NCI-H774 (cell line): ENCODE measurements around the gene PACS2.
A peak's percentile ranks its signal among the peaks of the same experiment; 100 is the strongest.

Source experiments
- DNase-seq: peaks from one replicate; lab custom pipeline; 2025; lab: John Stamatoyannopoulos, UW

Gene PACS2

DNA sequence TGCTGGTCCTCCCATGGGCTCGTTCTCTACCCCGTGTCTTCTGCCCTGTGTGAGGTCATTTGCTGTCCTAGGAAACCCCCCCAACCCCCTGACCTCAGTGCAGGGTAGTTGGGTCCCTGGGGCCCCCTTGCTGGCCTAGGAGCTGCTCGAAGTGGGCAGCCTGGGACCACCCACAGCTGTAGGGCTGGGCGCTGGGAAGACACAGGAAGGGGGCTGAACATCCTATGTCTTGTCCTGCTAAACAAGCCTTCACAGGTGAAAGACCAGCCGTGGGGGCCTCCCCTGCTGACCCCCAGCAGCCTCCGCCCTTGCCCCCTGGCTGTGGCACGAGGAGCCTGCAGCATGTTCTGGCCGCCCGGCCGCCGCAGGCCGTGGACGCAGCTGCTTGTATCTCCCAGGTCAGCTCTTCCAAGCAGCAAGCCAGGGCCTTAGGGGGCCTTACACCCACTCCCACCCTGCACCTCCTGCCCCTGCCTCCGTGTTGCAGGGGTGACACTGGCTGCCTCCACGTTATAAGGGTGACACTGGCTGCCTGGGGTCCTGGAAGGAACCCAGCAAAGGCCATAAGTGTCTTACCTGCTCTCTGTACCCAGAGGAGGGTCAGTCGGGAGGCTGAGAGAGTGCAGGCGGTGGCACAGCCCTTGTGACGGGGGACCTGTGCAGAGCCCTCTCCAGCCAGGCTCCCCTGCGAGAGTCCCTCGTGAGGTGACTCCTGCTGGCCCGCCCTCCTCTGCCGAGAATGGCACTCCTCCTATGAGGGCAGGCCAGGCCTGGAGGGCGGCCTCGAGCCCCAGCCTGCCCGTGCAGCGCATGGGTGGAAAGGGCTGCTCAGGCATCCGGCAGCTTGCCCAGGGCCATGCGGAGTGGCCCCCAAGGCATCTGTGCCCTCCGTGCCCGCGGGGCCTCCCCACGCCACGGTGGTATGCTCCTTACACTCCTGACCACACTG, 72.3 kb downstream of the PACS2 start:
- DNase-seq = no peak

DNA sequence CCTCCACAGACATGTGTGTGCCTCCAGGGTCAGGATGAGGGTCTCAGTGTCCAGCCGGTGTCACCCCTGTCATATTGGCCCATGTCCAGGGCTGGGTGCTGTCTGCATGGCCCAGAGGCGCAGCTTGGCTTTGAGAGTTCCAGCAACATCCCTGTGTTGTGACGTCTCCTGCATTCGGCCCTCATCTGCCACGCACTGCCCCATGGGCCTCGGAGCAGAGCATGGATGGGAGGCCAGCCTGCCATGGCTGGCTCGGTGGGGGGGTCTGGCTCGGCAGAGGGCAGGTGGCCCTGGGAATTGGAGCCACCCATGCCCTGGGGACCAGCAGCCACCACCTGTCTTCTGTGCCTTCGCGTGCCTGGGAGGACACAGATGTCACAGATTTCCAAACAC, 73.0 kb downstream of the PACS2 start:
- DNase-seq = no peak

DNA sequence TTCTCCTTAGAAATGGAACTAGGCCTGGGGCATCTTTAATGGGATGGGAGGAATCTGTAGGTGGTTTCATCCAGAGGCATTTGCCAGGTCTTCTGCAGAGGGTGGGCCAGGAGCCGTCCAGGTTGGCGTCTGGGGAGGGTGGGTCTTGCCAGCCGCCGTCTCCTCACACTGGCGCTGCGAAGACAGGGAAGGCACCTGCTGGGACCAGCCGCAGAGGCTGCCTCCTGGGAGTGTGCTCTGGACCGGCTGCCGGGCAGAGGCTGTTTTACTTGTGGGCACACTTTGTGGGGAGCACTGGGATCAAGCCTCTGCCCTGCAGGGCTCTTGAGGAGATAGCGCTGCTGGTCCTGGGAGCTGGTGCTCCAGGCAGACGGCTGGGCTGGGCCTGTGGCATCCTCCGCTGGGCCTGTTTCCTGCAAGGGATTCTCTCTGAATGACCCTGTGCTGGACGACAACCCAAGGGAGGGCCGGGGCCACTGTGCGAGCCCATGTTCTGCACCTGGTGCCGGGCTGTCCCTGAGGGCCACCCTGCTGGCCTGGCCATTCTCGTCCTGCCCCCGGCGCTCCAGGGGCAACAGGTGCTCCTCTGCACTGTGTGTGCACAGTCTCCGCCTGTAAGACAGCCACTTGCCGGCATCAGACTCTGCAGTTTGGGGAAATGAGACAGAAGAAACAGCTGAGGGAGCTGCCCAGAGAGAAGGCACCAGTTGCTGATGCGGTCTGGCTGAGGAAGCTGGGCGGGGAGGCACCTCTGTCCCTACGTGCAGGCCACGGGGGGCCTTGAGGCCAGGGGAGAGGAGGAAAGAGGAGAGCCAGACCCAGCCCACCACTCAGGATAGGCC, 73.8 kb downstream of the PACS2 start:
- DNase-seq = no peak

DNA sequence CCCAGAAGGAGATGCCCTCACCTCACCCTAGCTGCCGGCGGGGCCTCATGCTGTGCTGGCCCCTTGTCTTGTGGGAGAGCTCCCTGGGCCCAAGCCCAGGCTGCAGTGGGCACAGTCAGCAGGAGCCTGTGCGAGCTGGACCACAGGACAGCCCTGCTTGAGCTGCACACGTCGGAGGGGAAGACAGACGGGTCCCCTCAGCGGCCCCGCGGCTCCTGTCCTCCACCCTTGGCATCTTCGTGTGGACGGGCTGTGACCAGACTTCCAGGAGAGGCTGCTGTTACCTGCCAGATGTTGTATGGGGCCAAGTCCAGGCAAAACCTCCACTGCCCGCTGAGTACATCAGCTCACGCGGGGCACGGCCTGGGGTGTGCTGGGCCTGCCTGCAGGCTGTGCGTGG, 74.4 kb downstream of the PACS2 start:
- DNase-seq = no peak

GRCh38 chr14:105389534-105389933, 75.0 kb downstream of the PACS2 start:
- DNase-seq = no peak

DNA sequence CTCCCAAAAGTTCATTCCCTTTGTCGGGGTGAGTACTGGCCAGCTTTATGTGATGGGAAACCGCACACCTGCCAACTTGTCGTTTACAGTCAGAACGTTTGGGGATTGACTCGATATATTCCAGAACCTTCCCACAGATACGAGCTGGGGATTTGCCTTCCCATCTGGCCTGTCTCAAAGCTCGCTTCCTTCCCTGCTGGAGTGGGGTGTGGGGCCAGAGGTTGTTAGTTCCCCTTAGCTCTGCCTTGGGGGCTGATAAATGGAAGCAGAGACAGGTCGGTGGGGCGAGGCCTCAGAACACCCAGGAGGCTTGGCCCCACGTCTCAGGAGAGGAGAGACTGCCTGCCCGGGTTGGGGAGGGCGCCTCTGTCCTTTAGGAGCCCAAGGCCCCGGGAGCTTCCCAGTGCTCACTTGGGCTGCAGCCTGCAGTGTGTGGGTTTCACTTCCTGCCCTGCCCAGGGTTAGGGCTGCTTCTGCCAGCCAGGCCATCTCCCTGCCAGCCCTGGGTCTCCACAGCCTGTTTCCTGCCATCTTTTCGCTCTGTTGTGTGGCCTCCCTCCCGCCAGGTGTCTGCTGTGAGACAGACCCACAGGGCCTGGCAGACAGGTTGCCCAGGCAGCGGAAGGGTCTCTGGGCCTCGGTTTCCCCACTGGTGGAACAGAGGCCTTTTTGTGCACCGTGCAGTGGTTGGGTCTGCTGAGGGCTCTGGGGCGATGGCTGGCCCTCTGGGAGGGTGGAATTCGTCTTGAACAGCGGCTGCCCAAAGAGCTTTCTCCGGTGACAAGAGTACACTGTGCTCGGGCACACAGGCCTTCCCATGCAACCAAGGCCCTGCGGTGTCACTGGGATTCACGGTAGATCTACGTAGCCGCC, 75.7 kb downstream of the PACS2 start:
- no peak for DNase-seq

DNA sequence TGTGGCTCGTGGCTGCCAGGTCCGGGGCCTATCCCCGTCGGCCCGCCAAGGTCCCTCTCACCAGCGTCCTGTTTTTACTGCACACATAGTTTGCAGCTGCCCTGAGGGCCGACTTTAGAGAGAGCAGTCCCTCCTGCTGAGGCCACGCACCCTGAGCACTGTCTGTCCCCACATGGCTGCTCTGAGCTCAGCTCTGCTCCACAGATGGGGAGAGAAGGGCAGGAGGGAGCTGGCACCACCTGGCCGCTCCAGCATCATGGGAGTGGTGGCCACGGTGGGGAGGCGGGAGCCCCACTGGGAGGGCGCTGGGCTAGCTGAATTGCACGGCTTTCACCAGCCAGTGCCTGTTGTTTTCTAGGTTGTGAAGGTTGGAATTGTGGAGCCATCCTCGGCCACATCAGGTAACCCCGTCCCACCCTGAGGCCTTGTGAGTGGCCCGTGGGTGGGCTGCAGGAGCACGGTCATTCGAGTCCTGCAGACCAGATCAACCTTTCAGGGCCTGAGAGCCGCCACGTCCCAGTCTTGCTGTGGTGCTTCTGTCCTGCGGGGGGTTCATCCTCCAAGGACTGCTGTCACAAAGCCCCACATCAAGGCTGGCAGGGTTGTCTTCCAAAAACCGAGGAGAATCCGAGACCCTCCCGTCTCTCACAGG, 76.4 kb downstream of the PACS2 start:
- DNase-seq = no peak

DNA sequence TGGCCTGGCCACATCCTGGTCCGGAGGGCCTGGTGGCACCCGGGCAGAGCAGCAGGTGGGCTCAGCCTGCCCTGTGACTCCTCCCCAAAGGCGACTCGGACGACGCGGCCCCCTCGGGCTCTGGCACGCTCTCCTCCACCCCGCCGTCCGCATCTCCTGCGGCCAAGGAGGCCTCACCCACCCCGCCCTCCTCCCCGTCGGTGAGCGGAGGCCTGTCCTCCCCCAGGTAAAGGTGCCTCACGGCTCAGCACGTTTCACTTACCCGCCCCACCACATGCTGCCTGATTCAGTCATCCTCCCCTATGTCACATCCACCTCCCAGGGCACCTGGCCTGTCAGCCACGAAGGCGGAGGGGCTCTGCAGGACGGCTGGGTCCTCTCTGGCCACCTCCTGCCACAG, 77.0 kb downstream of the PACS2 start:
- DNase-seq = no peak

DNA sequence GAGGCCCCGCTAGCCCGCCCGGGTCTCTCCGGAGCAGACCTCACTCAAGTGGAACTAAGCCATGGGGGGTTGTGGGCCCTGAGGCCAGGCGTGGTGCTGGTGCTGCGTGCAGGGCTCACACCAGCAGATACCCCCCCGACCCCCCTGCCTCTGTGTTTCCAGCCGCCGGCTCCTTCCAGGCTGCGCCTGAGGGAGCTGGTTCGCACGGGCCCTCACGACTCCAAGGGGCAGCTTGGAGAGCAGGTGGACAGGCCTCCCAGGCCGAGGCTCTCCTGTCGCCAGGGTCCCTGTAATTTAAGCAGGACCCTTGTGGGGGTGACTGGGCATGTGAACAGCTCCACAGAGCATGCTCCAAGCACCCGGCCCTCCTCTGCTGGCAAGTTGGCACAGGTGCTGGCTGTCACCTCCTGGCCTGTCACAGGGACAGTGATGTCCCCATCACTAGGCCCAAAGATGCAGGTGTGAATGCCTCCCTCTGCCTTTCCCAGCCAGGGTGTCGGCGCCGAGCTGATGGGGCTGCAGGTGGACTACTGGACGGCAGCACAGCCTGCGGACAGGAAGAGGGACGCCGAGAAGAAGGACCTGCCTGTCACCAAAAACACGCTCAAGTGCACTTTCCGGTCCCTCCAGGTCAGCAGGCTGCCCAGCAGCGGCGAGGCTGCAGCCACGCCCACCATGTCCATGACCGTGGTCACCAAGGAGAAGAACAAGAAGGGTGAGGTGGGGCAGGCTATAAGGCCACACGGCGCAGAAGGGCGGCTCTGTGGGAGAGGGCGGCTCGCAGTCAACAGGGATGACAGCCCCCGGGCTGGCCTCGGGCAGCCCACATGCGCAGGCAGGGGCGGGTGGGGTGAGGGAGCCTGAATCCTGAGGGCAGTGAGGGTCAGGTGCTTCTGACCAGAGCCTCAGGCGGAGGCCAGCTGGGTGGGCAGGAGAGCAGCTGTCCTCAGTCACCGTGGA, 77.9 kb downstream of the PACS2 start:
- DNase-seq = no peak

DNA sequence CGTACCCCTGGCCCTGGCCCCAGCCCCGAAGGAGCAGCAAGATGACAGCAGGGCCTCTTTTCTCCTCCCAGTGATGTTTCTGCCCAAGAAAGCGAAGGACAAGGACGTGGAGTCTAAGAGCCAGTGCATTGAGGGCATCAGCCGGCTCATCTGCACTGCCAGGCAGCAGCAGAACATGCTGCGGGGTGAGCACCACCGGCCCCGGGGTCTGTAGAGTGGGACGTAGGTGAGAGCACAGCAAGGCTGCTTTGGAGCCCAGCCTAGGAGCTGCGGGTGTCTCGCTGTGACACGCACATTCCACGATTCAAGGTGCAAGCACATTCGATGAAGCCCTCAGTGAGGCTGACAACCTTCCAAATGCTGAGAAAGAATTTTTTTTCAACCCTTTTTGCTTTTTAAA, 78.6 kb downstream of the PACS2 start:
- no peak for DNase-seq

- DNase-seq = no peak
These were observed 80.4 kb downstream of the PACS2 start for GRCh38 chr14:105394714-105395537.

DNA sequence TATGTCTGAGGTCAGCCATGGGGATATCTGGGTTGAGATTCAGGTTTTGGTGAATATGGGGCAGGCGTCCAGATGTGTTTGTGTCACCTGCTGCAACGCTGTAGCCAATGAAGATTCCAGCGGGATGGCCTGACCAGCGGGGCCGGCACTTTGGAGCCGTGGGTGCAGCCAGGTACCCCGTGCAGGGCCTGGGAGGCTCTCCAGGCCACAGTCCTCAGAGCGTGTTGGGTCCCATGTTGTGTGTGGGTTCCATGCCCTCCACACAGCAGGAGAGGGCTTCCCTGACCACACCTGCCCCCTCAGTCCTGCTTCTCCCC, 80.9 kb downstream of the PACS2 start:
- DNase-seq = no peak

GRCh38 chr14:105397350-105397931, 82.9 kb downstream of the PACS2 start:
- no peak for DNase-seq

DNA sequence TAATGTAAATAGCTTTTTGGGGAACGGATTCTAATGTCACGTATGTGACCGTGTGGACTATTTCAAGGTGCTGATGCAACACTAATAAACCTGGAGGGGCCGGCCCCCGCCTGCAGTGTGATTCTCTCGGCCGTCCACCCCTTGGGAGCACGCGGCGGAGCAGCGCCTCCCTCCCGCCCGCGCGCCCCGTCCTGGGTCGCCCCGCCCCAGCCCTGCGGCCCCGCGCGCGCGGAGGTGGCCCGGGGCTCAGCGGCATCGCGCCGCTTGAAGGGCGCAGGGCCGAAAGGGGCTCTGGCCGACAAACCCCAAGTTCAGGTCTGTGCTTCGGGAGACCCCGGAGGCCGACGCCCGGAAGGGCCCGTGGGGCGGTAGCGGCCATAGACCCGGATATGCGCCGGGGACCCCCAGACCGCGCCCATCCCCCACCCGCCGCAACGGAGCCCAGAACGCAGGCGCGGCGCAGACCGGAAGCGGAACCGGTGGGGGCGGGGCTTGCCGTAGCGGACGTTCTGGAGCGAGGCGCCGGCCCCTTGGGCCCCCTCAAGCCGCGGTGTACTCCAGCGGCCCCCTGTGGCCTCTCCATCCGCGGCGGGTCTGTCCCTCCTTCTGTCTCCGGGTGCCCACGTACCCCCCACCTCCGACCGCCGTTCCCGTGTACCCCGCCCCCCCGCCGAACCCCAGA, 83.6 kb downstream of the PACS2 start, which contains the start of gene TEX22:
Gene TEX22 (plus strand): TSS at position 495 of the 682 bp plus-strand sequence. CDS start 803 bp downstream, outside the sequence.
- peak; percentile 79 for DNase-seq

GRCh38 chr14:105398726-105399465, 84.3 kb downstream of the PACS2 start:
- DNase-seq = peak; percentile 37

DNA sequence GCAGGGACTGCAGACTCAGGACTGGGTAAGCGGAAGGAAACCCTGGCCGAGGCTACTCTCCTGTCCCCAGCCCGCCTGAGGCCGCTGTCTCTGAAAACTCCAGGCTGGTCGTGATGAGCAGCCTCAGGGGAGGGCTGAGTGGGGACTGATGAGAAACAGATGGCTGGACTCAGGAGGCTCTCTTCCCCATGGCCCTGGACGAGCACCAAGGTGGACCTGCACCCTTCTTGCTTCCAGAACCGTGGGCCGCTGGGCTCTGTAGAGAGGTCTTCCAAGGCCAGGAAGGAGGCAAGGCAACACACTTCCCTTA, 84.9 kb downstream of the PACS2 start:
- no peak for DNase-seq

DNA sequence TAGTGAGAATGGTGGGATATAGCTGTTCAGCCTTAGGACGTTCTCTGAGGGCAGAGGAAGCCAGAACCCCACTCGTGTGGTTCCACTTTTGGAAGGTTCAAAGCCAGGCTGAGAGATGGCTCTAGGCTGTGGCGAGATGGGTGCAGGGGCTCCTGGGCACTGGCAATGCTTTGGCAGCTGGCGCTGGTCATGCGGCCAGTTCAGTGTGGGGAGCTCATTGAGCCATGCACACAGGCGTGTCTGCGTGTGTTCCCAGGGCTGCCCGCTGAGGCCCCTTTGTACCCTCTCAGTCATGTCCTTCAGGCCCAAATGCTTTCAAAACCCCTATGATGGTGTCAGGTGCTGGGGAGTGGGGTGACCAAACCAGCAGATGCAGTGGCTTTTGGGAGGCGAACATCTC, 85.5 kb downstream of the PACS2 start:
- DNase-seq = no peak

- no peak for DNase-seq
These were observed 87.2 kb downstream of the PACS2 start for GRCh38 chr14:105401699-105402098.
